Metanephros (tissue), 1 donor: ENCODE data around the gene CDYL. TPM values are rescaled to one million over a fixed set of nuclear protein-coding genes. Genes with fewer than 3 reads are reported as not detected.

ENCODE experiments used
- total RNA-seq: library from RNA; depleted of rRNA; stranded (reverse); fragments of >200 nt; gene quantifications from one replicate; pipeline ENCODE4 v1.2.3, GENCODE V29; 2014

Gene CDYL, protein sequence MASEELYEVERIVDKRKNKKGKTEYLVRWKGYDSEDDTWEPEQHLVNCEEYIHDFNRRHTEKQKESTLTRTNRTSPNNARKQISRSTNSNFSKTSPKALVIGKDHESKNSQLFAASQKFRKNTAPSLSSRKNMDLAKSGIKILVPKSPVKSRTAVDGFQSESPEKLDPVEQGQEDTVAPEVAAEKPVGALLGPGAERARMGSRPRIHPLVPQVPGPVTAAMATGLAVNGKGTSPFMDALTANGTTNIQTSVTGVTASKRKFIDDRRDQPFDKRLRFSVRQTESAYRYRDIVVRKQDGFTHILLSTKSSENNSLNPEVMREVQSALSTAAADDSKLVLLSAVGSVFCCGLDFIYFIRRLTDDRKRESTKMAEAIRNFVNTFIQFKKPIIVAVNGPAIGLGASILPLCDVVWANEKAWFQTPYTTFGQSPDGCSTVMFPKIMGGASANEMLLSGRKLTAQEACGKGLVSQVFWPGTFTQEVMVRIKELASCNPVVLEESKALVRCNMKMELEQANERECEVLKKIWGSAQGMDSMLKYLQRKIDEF
- total RNA-seq: 29.0 TPM

DNA sequence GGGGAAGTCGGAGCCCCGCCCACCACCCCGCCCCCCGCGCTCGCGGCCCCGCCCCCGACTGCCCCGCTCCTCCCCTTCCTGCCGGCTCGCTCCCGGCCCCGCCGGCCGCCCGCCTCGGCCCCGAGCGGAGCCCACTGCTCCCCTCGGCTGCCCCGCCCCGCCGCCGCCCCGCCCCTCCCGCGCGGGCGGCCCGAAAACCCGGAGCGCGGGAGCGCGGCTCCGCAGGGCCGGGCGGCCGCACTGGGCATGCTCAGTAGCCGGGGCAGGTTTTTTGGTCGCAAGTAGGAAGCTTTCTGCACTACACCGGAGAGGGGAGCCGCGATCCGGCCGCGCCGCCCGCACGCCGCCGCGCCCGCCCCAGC lies at the start of gene CDYL:
TSS of gene CDYL (plus strand) at position 274 of the 362 bp plus-strand sequence. CDS start 380 bp downstream, outside the sequence.

DNA sequence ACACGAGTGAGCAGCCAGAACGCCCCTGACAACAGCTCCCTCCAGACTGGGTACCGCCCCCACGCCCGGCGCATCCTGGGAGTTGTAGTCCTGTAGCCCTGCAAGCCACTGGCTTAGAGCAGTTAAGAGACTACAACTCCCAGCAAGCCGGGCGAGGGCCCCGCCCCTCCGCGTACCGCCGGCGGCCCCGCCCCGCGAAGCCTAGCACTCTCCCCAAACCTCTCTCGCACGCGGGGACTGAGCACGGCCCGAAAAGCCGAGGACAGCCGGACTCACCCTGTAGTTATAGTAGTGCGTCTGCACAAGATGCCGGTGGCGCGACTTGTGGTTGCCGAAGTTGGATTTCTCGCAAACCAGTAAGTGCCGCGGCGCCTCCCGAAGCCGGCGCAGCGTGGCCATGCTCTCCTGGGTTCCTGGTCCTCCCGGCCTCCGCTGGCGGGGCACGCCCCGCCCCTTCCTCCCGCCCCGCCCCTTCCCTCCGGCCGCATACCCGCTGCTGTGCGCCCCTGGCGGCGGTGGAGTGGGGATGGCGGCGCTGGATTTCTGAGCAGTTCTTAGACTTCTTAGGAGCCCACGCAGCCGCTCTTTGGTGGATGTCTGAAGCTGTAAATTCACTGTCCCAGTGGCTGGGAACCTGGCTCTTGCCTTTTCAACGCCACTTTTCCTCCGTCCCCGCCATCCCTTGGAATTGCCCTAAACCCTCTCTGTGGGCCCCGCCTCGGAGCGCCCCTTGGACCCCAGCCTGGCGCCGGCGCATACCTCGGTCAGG lies 227.6 kb downstream of the CDYL start, which contains the start of gene RPP40:
TSS of gene RPP40 (minus strand) at position 434 of the 769 bp plus-strand sequence. CDS start at position 399, 35 bp downstream.

Other genes starting within 250 kb of the CDYL start
- gene RPP40, start 227.6 kb downstream of the CDYL start, total RNA-seq: 15.5 TPM